T-helper 1 cell (primary cell): ENCODE data around the gene TSGA10IP.

Source experiments
- DNase-seq, 5 donors: peaks; one replicate each; pipeline ENCODE4 v3.0.0-alpha.2; 2012 to 2020

The TSGA10IP gene

GRCh38 chr11:65977621-65978390 is 32.5 kb downstream of the TSGA10IP start:
- DNase-seq, result no peak

- no peak for DNase-seq
Measured at GRCh38 chr11:65978391-65979238, 33.3 kb downstream of the TSGA10IP start.

GRCh38 chr11:65979261-65979759 is 34.0 kb downstream of the TSGA10IP start:
- DNase-seq, result no peak

GRCh38 chr11:65981101-65981740 is 35.9 kb downstream of the TSGA10IP start:
- DNase-seq, result no peak

- no peak for DNase-seq
Measured at GRCh38 chr11:65981972-65982823, 36.9 kb downstream of the TSGA10IP start.

GRCh38 chr11:65982824-65983588 is 37.7 kb downstream of the TSGA10IP start:
- DNase-seq, result no peak

GRCh38 chr11:65983589-65983987 is 38.3 kb downstream of the TSGA10IP start:
- DNase-seq, result no peak

- DNase-seq, result no peak
Measured at GRCh38 chr11:65987336-65987735, 42.1 kb downstream of the TSGA10IP start.

GRCh38 chr11:65988791-65989592 is 43.7 kb downstream of the TSGA10IP start:
- peak; percentile 73 to 93 (median 89) for DNase-seq

- DNase-seq, result no peak
Measured at GRCh38 chr11:65992056-65992455, 46.8 kb downstream of the TSGA10IP start.

GRCh38 chr11:65997286-65997685 is 52.0 kb downstream of the TSGA10IP start:
- no peak for DNase-seq

- peak; percentile 82 to 98 (median 87) for DNase-seq
Measured at GRCh38 chr11:66001942-66002647, 56.8 kb downstream of the TSGA10IP start, which contains the start of the genes BANF1 and EIF1AD. BANF1 (plus strand) TSS chr11:66002503; CDS start chr11:66003251, 748 bp downstream. EIF1AD (minus strand) TSS chr11:66002157; CDS start chr11:66000389, 1,768 bp downstream.

GRCh38 chr11:66002648-66003225 is 57.5 kb downstream of the TSGA10IP start:
- peak in 1 of 5 donors; percentile 78 for DNase-seq

GRCh38 chr11:66003291-66003690 is 58.0 kb downstream of the TSGA10IP start:
- no peak for DNase-seq

- no peak for DNase-seq
Measured at GRCh38 chr11:66004186-66004585, 58.9 kb downstream of the TSGA10IP start.

GRCh38 chr11:66006134-66006890 is 61.0 kb downstream of the TSGA10IP start:
- no peak for DNase-seq

GRCh38 chr11:66006891-66007176 is 61.6 kb downstream of the TSGA10IP start:
- no peak for DNase-seq

GRCh38 chr11:66007201-66007634 is 61.9 kb downstream of the TSGA10IP start:
- DNase-seq, result no peak

- DNase-seq, result no peak
Measured at GRCh38 chr11:66008095-66008467, 62.8 kb downstream of the TSGA10IP start.
